CD1c-positive myeloid dendritic cell (primary cell): Measurements from ENCODE around the gene ZCCHC17.

ENCODE experiments used
- DNase-seq: peaks from one replicate; pipeline ENCODE4 v3.0.0-alpha.2; 2016; ENCODE audit errors: extremely low spot score

ZCCHC17 gene

DNA sequence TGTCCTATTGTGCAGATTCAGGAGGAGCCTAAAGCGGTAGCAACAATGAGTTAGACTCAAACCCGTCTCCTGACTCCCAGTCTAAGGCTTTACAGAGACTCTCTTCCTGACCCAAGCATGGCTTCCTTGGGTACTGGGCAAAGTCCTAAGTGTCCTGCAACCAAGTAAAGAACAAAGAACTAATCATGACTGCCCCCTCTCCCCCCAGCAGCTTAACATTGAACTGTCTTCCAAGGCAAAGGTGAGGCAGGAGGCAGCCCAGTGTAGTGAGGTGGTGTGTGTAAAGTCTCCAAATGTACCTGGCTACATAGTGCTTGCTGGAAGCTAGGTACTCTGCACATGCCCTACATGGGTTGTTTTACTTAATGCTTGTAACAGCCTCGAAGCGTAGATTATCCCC lies 73.7 kb downstream of the ZCCHC17 start:
- DNase-seq, result no peak

DNA sequence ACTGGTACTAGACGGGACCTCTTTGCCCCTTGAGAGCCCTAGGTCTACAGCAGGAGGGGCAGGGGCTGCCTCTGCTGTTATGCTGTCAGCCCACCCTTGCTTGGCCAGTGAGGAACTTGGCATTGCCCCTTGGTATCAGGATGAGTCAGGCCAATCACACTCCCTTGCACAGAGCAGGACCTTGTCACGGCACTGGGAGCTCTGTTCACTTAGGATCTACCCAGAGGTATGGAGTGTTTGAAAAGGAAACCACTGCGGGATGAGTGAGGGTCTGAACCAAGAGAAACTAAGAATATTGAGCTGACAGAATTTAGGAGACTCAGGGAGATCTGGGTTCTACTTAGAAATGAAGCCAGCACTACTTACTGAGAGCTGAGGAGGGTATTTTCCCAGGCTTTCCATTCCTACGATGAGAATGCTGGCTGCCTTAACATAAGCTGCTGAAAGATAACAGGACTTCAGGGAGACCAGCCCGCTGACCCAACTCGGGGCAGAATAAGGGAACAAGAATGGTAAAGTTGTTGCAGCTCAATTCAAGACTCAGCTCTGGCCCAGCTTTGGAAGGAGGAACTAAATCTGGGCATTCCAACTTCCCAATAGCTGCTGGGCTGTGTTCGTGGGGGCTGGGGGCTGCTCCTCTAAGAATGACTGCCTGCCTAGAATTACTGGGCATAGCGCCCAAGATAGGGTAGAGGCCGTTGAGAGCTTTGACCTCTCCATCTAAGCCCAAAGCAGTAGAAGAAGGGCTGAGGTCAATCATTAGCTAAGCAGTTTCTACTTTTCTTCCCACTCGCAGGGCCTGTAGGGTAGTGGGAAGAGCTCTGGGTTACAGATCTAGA lies 74.5 kb downstream of the ZCCHC17 start:
- DNase-seq, result peak; percentile 82

DNA sequence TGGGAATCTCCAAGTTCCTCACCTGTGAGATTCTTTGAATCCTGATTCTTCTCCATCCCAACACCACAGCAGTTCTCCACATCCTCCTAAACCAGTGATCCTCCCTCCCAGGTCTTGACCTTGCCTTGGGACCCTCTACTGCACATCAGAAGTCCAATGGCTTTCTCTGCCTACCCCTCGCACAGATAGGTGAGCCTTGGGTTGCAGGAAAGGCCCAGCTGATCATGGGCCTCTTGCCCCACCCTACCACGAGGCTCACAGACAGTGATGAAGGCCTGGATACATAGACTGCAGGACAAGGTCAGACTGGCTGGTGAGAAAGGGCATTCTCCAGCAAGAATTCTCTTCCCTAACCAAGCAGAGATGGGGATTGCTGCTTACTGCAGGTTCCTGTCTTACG lies 75.2 kb downstream of the ZCCHC17 start:
- no peak for DNase-seq

DNA sequence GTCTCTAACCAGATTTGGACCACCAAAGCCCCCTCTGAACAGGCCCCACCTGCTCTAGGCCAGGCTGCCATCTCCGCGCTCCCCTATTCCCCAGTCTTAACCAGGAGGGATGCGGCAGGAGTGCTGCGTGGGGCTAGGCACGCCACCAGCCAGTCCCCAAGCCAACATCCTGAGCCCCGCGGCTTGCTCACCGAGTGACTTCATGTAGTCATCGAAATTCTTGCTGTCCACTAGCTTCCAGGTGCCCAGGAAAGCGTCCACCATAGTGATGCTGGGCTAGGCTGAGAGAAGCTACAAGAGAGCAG lies 75.9 kb downstream of the ZCCHC17 start:
- no peak for DNase-seq

DNA sequence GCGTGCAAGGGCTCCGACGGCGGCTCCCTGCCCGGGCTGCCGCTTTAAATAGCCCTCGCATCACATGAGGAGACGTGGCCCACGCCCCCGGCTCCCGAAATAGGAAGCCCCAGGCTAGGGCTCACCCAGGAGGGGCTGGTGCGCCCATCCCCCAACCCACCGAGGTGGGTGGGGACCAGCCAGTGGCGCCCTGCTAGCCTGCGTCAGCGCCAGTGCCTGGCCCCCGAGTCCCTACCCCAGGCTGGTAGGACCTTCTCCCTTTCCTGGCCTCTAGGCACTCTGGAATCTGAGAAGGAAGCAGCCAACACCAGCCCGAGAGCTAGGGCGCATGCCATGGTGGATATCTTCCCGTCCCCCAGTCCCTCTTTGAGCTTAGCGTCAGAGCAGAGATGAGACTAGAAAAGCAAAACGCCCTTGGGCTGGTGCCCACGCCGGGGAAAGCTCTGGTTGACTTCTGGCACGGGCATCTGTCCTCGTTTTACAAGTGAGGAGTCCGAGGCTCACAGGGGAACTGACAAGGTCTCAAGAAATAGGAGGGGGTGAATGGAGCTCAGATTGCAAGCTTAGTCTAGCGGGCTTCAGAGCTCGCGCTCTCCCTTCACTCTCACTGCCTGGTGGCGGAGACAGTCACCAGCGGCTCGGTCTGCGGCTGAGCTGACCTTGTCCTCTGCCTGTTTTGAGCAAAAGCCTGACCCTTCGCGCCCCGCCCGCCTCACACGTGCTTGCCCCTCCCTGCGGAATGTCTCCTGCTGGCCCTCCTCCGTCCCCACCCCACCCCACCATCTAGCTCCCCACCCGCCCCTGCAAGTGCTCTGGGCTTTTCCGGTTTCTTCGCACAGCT lies 76.4 kb downstream of the ZCCHC17 start, which contains the start of gene FABP3:
Gene FABP3 (minus strand): TSS at position 21 of the 841 bp plus-strand sequence. CDS start 62 bp downstream, outside the sequence.
- DNase-seq, result peak; percentile 78

DNA sequence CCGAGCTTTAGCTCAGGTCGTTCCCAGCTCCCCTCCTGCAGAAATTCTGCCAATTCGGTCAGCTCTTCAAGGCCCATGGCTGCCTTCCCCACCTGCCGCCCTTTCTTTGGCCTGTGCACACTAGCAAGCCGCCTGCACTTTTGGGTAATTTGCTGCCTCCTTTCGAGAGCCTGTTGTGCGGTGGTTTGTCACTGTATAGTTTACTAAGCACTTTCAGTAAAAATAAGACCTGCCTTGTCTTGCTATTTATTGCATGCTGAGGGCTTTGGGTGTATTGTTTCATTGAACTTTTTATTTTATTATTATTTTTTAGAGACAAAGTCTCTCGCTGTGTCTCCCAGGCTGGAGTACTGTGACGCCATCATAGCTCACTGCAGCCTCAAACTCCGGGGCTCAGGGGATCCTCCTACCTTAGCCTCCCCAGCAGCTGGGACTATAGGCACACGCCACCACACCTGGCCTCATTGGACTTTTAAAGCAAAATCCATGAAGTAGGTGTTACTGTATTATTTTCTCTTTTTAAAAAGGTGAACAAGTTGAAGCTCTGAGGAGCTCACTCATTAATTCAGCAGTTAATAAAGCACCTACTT lies 77.2 kb downstream of the ZCCHC17 start:
- DNase-seq, result no peak

DNA sequence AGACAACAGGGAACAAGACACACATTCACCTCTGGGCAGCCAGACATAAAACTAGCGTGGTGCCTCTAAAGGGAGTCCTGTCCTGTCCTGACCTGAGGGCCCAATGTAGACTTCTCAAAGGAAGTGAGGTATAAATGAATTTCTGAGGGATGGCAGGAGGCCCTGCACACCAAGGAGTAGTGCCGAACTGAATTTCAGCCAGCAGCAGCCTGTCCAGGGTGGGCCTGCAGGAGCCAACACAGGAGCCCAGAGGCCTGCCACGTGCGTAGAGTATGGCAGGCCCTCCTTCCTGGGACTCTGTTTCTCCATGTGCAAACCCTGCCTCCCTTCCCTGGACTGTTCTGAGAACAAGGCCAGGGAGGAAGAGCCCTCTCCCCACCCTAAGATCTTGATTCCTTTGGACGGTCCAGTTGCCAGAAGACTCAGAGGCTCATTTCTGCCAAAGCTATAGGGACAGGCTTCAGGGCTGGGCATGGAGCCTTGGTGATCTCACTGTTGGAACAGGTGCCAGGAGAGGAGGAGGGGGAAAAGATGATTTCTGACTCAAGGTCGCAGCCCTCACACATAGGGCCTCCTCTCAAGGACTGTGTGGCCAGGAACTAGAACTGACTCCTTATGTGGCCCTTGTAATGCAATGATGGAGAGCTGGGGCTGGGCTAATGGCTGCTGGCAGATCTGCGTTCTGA lies 77.8 kb downstream of the ZCCHC17 start:
- DNase-seq, result no peak

DNA sequence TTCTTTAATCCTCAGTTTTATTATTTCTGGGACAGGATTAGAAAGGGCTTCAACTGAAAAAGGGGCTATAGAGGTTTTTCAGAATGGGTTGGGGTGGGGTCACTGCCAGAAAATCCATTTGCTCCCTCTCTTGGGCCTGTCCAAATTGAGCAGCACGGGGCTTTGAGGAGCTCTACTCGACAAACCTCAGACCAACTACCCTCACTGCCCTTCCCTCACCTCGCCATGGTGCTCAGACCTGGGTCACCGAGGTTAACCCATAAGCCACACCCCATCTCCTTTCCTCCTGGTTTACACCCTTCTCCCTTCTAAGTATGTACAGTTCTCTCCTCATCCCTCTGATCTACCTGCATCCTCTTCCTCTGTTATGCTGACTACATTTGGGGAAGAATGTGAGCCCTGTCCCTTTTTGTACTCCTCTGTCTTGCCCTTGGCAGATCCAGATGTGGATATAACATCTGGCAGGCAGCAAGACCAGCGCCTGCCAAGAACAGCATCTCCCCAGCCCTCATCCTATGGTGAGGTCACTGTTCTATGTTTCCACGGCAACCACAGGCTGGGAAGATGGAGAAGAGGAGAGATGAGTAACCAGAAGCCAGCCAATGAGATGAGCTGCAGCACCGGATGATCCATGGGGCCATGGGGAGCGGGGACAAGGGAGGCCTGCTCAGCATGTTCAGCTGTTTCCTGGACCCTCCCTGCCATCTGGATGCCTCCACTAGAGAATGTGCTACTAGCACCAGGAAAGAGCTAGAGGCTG lies 79.7 kb downstream of the ZCCHC17 start:
- no peak for DNase-seq

DNA sequence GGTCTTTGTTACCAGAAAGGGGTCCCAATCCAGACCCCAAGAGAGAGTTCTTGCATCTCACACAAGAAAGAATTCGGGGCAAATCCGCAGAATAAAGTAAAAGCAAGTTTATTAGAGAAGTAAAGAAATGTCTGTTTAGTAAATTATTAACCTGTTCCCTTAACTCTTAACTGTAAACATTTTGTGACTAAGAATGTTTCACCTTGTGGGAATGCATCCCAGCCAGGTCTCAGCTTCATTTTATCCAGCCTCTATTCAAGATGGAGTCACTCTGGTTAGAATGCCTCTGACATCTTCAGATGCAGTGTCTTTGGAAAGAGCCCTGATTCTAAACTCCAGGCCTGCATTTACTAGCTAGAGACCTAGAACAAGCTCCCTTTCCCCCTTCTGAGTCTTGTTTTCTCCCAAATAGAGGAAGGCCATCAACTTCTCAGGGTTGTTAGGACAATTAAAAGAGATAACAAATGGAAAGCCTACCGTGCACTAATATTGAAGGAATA lies 80.6 kb downstream of the ZCCHC17 start:
- DNase-seq, result no peak

DNA sequence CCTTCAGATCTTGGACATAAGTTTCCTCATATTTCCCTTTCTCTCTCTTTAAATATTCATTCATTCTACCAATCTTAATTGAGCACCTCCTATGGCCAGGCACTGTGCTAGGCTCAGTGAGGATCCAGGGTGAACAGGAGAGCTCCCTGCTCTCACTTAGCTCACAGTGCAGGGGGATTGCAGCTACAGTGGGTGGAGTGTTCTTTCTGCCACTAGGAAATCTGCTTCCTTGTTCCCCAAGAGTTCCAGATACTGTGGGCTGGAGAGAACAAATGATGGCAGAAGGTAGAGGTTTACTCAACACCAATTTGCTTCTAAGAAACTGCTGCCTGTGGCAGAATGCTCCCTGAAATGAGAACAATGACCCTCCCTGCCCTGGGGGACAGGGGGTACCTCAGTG lies 81.2 kb downstream of the ZCCHC17 start:
- no peak for DNase-seq

DNA sequence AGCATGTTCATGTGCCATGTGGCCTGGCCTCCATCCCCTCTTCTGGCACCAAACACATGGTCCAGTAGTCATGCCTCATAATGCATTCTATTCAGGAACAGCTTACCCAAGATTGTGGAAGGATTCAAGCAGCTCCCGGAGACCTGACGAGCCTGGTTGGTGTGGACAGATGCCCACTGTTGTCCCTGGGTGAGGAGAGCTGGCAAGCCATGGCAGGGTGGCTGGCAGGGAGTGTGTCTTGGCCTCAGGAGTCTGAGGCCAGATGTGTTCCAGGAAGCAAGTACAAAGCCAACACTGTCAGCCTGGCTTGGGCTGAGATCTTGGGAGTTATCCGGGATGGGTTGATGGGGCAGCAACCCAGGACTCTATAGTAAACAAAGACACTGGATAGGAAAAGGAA lies 83.3 kb downstream of the ZCCHC17 start:
- no peak for DNase-seq

DNA sequence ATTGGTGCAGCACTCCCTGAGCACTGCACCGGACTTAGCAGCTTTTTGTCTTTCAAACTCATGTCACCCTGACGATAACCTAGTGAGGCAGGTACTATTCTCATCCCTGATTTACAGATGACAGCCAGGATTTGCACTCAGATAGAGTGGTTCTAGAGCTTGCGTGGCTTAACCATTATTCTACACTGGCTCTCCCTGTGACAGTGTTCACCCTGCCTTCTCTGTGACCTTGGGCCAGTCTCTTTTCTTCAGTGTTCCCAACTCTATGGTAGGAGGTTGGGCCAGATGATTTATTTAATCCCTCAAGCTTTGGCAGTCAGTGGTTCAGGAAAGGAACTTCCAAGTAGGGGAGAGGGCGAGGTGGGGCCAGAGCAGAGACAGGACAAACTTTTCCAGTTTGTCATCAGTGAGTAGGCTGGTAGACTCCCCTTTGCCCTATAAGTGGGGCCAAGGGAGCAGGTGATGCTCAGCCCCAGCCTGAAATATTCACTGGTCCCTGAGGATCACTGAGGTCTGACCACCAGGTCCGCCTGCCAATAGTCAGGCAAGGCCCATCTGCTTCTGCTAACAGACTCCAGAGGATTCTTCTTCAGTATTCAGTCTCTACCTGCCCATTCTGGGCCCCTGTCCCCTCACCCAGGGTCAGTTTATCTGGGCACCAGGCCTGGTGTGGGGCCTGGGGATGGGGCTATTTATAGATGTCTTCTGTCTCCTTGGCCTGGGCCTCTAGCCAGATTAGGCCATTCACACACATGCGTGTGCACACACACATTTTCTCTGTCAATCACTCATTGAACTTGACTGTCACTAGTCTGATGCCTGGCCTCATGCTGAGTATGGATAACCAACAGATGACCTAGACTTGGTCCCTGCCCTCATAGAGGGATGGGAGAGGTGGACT lies 84.8 kb downstream of the ZCCHC17 start:
- no peak for DNase-seq

DNA sequence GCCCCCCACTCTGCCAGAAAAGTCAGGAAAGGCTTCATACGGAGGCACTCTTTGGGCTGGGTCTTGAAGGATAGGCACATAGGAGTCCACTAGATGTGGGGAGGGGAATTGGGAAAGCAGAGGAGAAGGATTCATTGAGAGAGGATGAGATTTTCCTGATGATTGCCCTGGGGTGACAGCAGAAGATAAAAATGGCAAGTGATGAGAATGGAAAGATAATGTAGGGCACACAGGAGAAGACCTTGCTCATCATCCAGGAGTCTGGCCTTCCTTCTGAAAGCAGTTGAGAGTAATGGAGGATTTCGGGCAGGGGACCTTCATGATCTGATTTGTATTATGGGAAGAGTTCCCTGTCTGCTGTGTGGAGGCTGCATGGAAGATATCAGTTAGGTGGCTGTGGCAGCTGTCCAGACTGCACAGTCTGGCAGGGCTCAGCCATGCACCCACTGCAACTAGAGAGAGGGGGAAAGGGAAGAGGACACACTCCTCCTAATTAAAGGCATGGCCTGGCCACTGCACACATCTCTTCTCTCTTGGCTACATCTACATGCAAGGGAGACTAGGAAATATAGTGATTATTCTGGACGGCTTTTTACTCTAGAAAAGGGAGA lies 85.7 kb downstream of the ZCCHC17 start:
- DNase-seq, result no peak

DNA sequence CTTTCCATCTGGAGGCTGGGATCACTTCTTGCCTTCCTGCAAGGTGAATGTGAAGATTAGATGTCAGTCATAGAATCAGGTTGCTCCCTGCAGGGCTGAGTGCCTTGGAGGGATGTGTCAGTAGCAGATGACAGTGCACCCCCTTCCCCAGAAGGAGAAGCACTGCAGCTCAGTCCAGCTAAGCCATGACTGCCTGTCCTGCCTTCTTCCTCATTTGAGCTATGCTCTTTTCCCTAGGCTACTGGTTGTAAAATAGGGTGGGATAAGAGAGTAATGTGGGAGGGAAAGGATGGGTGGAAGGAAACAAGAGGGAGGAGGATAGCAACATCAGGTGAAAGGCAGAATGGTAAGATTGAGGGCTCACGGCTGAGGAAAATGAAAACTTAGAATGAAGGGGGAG lies 87.1 kb downstream of the ZCCHC17 start:
- DNase-seq, result peak; percentile 58

DNA sequence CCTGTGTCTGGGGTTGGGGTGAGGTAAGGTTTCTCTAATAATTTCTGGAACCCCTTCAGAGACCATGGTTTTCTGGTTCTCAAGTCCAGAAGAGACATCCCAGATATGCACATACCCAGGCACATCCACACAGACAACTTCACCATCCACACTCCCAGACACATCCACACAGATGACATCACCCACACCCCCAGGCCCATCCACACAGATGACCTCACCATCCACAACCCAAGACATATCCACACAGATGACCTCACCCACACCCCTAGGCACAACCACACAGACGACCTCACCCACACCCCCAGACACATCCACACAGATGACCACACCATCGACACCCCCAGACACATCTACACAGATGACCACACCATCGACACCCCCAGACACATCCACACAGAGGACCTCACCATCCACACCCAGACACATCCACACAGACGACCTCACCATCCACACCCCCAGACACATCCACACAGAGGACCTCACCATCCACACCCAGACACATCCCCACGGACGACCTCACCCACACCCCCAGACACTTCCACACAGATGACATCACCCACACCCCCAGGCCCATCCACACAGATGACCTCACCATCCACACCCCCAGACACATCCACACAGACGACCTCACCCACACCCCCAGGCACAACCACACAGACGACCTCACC lies 89.9 kb downstream of the ZCCHC17 start:
- DNase-seq, result peak; percentile 44

DNA sequence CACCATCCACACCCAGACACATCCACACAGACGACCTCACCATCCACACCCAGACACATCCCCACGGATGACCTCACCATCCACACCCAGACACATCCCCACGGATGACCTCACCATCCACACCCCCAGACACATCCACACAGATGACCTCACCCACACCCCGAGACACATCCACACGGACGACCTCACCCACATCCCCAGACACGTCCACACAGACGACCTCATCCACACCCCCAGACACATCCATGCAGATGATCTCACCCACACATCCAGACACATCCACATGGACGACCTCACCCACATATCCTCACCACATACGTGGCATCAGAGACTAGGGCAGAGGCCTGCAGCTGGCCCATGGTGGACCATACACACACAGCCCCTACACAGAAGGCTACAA lies 90.8 kb downstream of the ZCCHC17 start:
- peak; percentile 60 for DNase-seq

DNA sequence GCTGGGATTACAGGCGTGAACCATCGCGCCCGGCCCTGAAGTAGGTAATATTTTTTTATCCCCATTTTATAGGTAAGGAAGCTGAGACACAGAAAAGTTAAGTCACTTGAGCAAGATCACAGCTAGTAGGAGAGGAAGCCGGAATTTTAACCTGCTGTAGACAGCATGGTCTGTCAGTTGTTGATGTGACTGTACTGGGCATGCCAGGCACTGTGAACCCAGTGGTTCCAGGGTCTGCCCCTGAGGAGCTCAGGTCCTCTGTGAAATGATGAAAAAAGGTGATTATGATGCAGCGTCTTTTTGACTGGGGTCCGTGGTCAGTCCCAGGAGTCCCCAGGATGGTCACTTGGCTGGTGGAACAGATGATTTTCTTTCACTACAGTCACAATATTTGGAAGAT lies 92.8 kb downstream of the ZCCHC17 start:
- no peak for DNase-seq

DNA sequence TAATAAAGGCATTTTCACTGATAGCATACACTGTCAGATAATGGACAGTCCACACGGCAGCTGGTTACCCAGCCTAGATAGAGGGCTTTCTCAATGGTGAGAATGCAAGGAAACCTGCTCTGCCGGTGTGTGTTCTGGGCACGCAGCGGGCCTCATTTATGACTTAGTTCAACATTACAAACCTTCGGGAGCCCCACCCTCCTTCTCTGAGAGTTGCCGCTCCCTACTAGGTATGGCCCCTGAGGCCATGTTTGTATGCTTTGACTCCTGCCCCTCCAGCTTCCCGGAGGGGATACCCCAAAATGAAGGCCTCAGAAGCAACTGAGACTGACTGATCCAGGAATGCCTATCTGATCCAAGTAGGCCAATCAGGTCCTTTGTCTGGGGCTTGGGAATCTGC lies 93.2 kb downstream of the ZCCHC17 start:
- no peak for DNase-seq

DNA sequence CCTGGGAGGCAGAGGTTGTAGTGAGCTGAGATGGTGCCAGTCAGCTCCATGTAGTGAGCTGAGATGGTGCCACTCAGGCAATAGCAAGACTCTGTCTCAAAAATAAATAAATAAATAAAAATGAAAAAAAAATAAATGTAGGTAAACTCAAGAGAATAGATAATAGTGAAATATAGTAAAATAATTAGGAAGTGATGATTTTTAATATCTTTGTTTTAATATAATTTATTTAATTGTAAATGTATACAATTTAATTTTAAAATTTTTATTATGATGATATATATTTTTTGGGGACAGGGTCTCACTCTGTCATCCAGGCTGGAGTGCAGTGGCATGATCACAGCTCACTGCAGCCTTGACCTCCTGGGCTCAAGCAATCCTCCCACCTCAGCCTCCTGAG lies 96.6 kb downstream of the ZCCHC17 start:
- DNase-seq, result no peak
